ENCODE data around the gene KBTBD6.
"Not testable (repeated sequence)": the region's sequence is repeated elsewhere in the genome, so short reads cannot be mapped to it uniquely, and the experiment has no call there.

Gene KBTBD6

GRCh38 chr13:41137241-41137640 is 4.6 kb upstream of the KBTBD6 start:
- DNase-seq = no peak
- in situ Hi-C loops (cut with HindIII; ENCODE audit: low pct_ligation_motif_present, low pct_unique_long_range_greater_than_20kb, low sequenced_read_pairs) = no loop called here

GRCh38 chr13:41136396-41137031 is 3.9 kb upstream of the KBTBD6 start:
- DNase-seq = no peak
- in situ Hi-C loops (cut with HindIII; ENCODE audit: low pct_ligation_motif_present, low pct_unique_long_range_greater_than_20kb, low sequenced_read_pairs) = no loop called here

- in situ Hi-C loops (cut with HindIII; ENCODE audit: low pct_ligation_motif_present, low pct_unique_long_range_greater_than_20kb, low sequenced_read_pairs) = no loop called here
These were observed 1.3 kb upstream of the KBTBD6 start for GRCh38 chr13:41133951-41134350.

GRCh38 chr13:41131660-41132511 is 716 bp downstream of the KBTBD6 start:
- DNase-seq; in situ Hi-C loops (cut with HindIII; ENCODE audit: low pct_ligation_motif_present, low pct_unique_long_range_greater_than_20kb, low sequenced_read_pairs): not testable (repeated sequence)

More at GRCh38 chr13:41133951-41134350, 1.3 kb upstream of the KBTBD6 start:
- DNase-seq = no peak

GRCh38 chr13:41131189-41131588 is 1.4 kb downstream of the KBTBD6 start:
- in situ Hi-C loops (cut with HindIII; ENCODE audit: low pct_ligation_motif_present, low pct_unique_long_range_greater_than_20kb, low sequenced_read_pairs); DNase-seq: not testable (repeated sequence)

GRCh38 chr13:41130356-41130755 is 2.2 kb downstream of the KBTBD6 start:
- in situ Hi-C loops (cut with HindIII; ENCODE audit: low pct_ligation_motif_present, low pct_unique_long_range_greater_than_20kb, low sequenced_read_pairs) = no loop called here
- no peak for DNase-seq

GRCh38 chr13:41127701-41128100 is 4.9 kb downstream of the KBTBD6 start:
- no peak for DNase-seq
- in situ Hi-C loops (cut with HindIII; ENCODE audit: low pct_ligation_motif_present, low pct_unique_long_range_greater_than_20kb, low sequenced_read_pairs) = no loop called here

- in situ Hi-C loops (cut with HindIII; ENCODE audit: low pct_ligation_motif_present, low pct_unique_long_range_greater_than_20kb, low sequenced_read_pairs) = no loop called here
- no peak for DNase-seq
These were observed 9.8 kb downstream of the KBTBD6 start for GRCh38 chr13:41122838-41123237.

- no peak for DNase-seq
- in situ Hi-C loops (cut with HindIII; ENCODE audit: low pct_ligation_motif_present, low pct_unique_long_range_greater_than_20kb, low sequenced_read_pairs) = no loop called here
These were observed 14.7 kb downstream of the KBTBD6 start for GRCh38 chr13:41117869-41118268.

GRCh38 chr13:41111454-41111853 is 21.1 kb downstream of the KBTBD6 start:
- in situ Hi-C loops (cut with HindIII; ENCODE audit: low pct_ligation_motif_present, low pct_unique_long_range_greater_than_20kb, low sequenced_read_pairs) = no loop called here
- no peak for DNase-seq

GRCh38 chr13:41107584-41108014 is 25.0 kb downstream of the KBTBD6 start:
- in situ Hi-C loops (cut with HindIII; ENCODE audit: low pct_ligation_motif_present, low pct_unique_long_range_greater_than_20kb, low sequenced_read_pairs) = no loop called here
- no peak for DNase-seq

GRCh38 chr13:41107104-41107571 is 25.5 kb downstream of the KBTBD6 start:
- in situ Hi-C loops (cut with HindIII; ENCODE audit: low pct_ligation_motif_present, low pct_unique_long_range_greater_than_20kb, low sequenced_read_pairs) = no loop called here

GRCh38 chr13:41099986-41100385 is 32.6 kb downstream of the KBTBD6 start:
- in situ Hi-C loops (cut with HindIII; ENCODE audit: low pct_ligation_motif_present, low pct_unique_long_range_greater_than_20kb, low sequenced_read_pairs) = no loop called here
- no peak for DNase-seq

More at GRCh38 chr13:41107104-41107571, 25.5 kb downstream of the KBTBD6 start:
- no peak for DNase-seq

- in situ Hi-C loops (cut with HindIII; ENCODE audit: low pct_ligation_motif_present, low pct_unique_long_range_greater_than_20kb, low sequenced_read_pairs) = no loop called here
- no peak for DNase-seq
These were observed 33.8 kb downstream of the KBTBD6 start for GRCh38 chr13:41098761-41099160.

- in situ Hi-C loops (cut with HindIII; ENCODE audit: low pct_ligation_motif_present, low pct_unique_long_range_greater_than_20kb, low sequenced_read_pairs); DNase-seq: not testable (repeated sequence)
These were observed 36.9 kb downstream of the KBTBD6 start for GRCh38 chr13:41095681-41096080.

GRCh38 chr13:41085961-41086585 is 46.5 kb downstream of the KBTBD6 start:
- in situ Hi-C loops (cut with HindIII; ENCODE audit: low pct_ligation_motif_present, low pct_unique_long_range_greater_than_20kb, low sequenced_read_pairs) = no loop called here

GRCh38 chr13:41079725-41080124 is 52.9 kb downstream of the KBTBD6 start:
- DNase-seq = no peak
- in situ Hi-C loops (cut with HindIII; ENCODE audit: low pct_ligation_motif_present, low pct_unique_long_range_greater_than_20kb, low sequenced_read_pairs) = no loop called here

More at GRCh38 chr13:41085961-41086585, 46.5 kb downstream of the KBTBD6 start:
- DNase-seq = no peak

Measured in ACHN (cell line).